Neuronal stem cell (in vitro differentiated cells): ENCODE data around the gene CDK17.
"Not testable (repeated sequence)": the region's sequence is repeated elsewhere in the genome, so short reads cannot be mapped to it uniquely, and the experiment has no call there.

ENCODE experiments used
- DNase-seq: peaks from one replicate; pipeline ENCODE4 v3.0.0-alpha.2; 2013; ENCODE audit warnings: low spot score
- H2AFZ ChIP-seq: one replicate; pipeline ENCODE4 v1.6.1; 2013; ENCODE audit warnings: mild to moderate bottlenecking, low read length, inconsistent platforms
- H2AK5ac ChIP-seq: 2 replicates; pipeline ENCODE4 v1.6.1; 2013; ENCODE audit warnings: low read depth, mild to moderate bottlenecking, inconsistent platforms, low read length, moderate library complexity, mixed read lengths
- H2BK120ac ChIP-seq: 2 replicates; pipeline ENCODE4 v1.6.1; 2013; ENCODE audit warnings: low read depth, mild to moderate bottlenecking, inconsistent platforms, low read length, moderate library complexity, mixed read lengths
- H2BK12ac ChIP-seq: one replicate; pipeline ENCODE4 v1.6.1; 2013; ENCODE audit warnings: low read length, inconsistent platforms
- H2BK15ac ChIP-seq: 2 replicates; pipeline ENCODE4 v1.6.1; 2013; ENCODE audit warnings: mild to moderate bottlenecking, low read length, inconsistent platforms, mixed read lengths
- H2BK5ac ChIP-seq: one replicate; pipeline ENCODE4 v1.6.1; 2013; ENCODE audit warnings: inconsistent platforms, mild to moderate bottlenecking, low read length, moderate library complexity
- H3K14ac ChIP-seq: one replicate; pipeline ENCODE4 v1.6.1; 2013; ENCODE audit warnings: low read length, inconsistent platforms
- H3K18ac ChIP-seq: 2 replicates; pipeline ENCODE4 v1.6.1; 2013; ENCODE audit warnings: low read length, inconsistent platforms
- H3K23ac ChIP-seq: 2 replicates; pipeline ENCODE4 v1.6.1; 2013; ENCODE audit warnings: low read depth, mild to moderate bottlenecking, mixed read lengths, low read length, inconsistent platforms; ENCODE audit not compliant: poor library complexity
- H3K27ac ChIP-seq: replicated peaks from 3 replicates; pipeline ENCODE4 v1.5.1; 2013; ENCODE audit warnings: low read length, inconsistent platforms
- H3K27me3 ChIP-seq, 3 experiments: 2 replicates each; pipeline ENCODE4 v1.6.1; 2013; ENCODE audit warnings: low read length in 3 of 3, mild to moderate bottlenecking in 2 of 3, inconsistent platforms in 1 of 3, low read depth in 1 of 3, mixed read lengths in 1 of 3, moderate library complexity in 1 of 3; ENCODE audit not compliant: control insufficient read depth in 3 of 3, insufficient read depth in 3 of 3
- H3K36me3 ChIP-seq, 2 donors: replicated peaks in 1 of 2; 2 replicates each; pipeline ENCODE4 v1.6.1; 2013; ENCODE audit warnings: low read length in 2 of 2; ENCODE audit not compliant: control insufficient read depth in 2 of 2, insufficient read depth in 2 of 2
- H3K4ac ChIP-seq: 2 replicates; pipeline ENCODE4 v1.6.1; 2013; ENCODE audit warnings: inconsistent platforms, mild to moderate bottlenecking, low read length, moderate library complexity
- H3K4me1 ChIP-seq, 2 donors: 1 replicate in 1 of 2; 2 replicates in 1 of 2; pipeline ENCODE4 v1.6.1; 2013; ENCODE audit warnings: low read length in 2 of 2, low read depth in 1 of 2; ENCODE audit not compliant: control insufficient read depth in 2 of 2, insufficient read depth in 1 of 2
- H3K4me2 ChIP-seq: one replicate; pipeline ENCODE4 v1.6.1; 2013; ENCODE audit warnings: mild to moderate bottlenecking, low read length, inconsistent platforms; ENCODE audit not compliant: insufficient read depth, poor library complexity, severe bottlenecking
- H3K4me3 ChIP-seq, 2 donors: 2 replicates each; pipeline ENCODE4 v1.5.1; 2013; ENCODE audit warnings: low read length in 2 of 2, mild to moderate bottlenecking in 2 of 2, inconsistent platforms in 1 of 2, moderate library complexity in 1 of 2
- H3K79me1 ChIP-seq: one replicate; pipeline ENCODE4 v1.6.1; 2013; ENCODE audit warnings: low read depth, mild to moderate bottlenecking, inconsistent platforms, low read length, moderate library complexity
- H3K9ac ChIP-seq: one replicate; pipeline ENCODE4 v1.6.1; 2013; ENCODE audit warnings: mild to moderate bottlenecking, low read depth, low read length, inconsistent platforms; ENCODE audit not compliant: poor library complexity
- H3K9me3 ChIP-seq, 2 donors: replicated peaks in 1 of 2; 2 replicates each; pipeline versions ENCODE3 to v1.6.1; 2013; ENCODE audit warnings: low read length in 2 of 2, mild to moderate bottlenecking in 2 of 2, inconsistent platforms in 1 of 2, low read depth in 1 of 2, mixed read lengths in 1 of 2, moderate library complexity in 1 of 2; ENCODE audit not compliant: control insufficient read depth in 2 of 2, insufficient read depth in 1 of 2
- H4K8ac ChIP-seq: one replicate; pipeline ENCODE4 v1.6.1; 2013; ENCODE audit warnings: low read depth, mild to moderate bottlenecking, inconsistent platforms, low read length, moderate library complexity
- H4K91ac ChIP-seq: one replicate; pipeline ENCODE4 v1.6.1; 2013; ENCODE audit warnings: low read length, low read depth, mild to moderate bottlenecking, inconsistent platforms; ENCODE audit not compliant: poor library complexity
- WGBS, 2 donors: extraction: QIAGEN DNeasy Blood & Tissue Kit; methylation state at CpG; one replicate each; pipeline ENCODE4 v1.1.7; 2013; ENCODE audit warnings: missing lambda C conversion rate in 2 of 2, mixed read lengths in 1 of 2; ENCODE audit not compliant: insufficient read length in 2 of 2, insufficient replicate concordance in 1 of 2; ENCODE audit errors: extremely low coverage in 2 of 2; 5-methylcytosine and 5-hydroxymethylcytosine counted together

CDK17 gene

DNA sequence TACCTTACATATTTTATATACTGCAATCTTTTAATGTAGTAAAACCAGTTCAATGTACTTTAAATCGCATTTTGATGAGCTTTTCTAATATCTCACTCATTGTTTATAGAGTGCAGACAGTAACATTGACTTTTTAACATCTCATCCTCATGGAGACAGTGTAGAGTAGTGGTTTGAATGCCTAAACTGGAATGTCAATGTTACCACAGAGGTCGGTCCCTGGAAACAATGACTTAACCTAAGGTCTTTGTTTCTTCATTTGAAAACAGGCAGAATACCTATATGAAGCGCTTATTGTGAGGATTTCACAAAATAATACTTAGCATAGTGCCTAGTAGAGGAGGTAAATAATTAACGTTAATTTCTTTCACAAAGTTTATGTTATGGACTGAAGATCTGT, 5.0 kb downstream of the CDK17 start:
- H3K4me3 ChIP-seq, result no peak overlapping the region
- no peaks in the 10 kb centered on the region for H3K36me3 ChIP-seq
- WGBS, 2 donors, result no CpG with 5 or more reads among the region's 4 CpGs
- H3K9me3 ChIP-seq, result no peaks in the 10 kb centered on the region
- H3K27me3 ChIP-seq, result no peaks in the 10 kb centered on the region
- H3K23ac ChIP-seq, result no peak overlapping the region
- no peak overlapping the region for H3K14ac ChIP-seq
- peaks cover 5% of the 10 kb centered on the region for H3K79me1 ChIP-seq
- H2AFZ ChIP-seq, result no peak overlapping the region
- H3K4ac ChIP-seq, result no peak overlapping the region
- no peak overlapping the region for H3K18ac ChIP-seq
- peaks cover 1 to 7% of the 10 kb centered on the region in 2 donors for H3K4me1 ChIP-seq
- no peak overlapping the region for H2BK12ac ChIP-seq
- no peak overlapping the region for H3K27ac ChIP-seq
- DNase-seq, result no peak
- no peak overlapping the region for H2AK5ac ChIP-seq
- no peak overlapping the region for H2BK15ac ChIP-seq
- H3K9ac ChIP-seq, result no peak overlapping the region
- no peak overlapping the region for H3K4me2 ChIP-seq
- H2BK120ac ChIP-seq, result no peak overlapping the region
- H4K91ac ChIP-seq, result no peak overlapping the region
- no peak overlapping the region for H2BK5ac ChIP-seq
- no peak overlapping the region for H4K8ac ChIP-seq

GRCh38 chr12:96393229-96393628, 7.0 kb downstream of the CDK17 start:
- H2BK120ac ChIP-seq, H2AFZ ChIP-seq, H3K27me3 ChIP-seq, H3K4me1 ChIP-seq, H3K9ac ChIP-seq, H3K36me3 ChIP-seq, DNase-seq, H3K79me1 ChIP-seq, H2BK5ac ChIP-seq, H3K9me3 ChIP-seq, H3K27ac ChIP-seq, H4K91ac ChIP-seq, H4K8ac ChIP-seq, H3K14ac ChIP-seq, H2BK15ac ChIP-seq, H3K18ac ChIP-seq, H3K4ac ChIP-seq, H2AK5ac ChIP-seq, H2BK12ac ChIP-seq, H3K23ac ChIP-seq, H3K4me3 ChIP-seq, H3K4me2 ChIP-seq: not testable (repeated sequence)
- no CpG with 5 or more reads among the region's 5 CpGs for WGBS, 2 donors

DNA sequence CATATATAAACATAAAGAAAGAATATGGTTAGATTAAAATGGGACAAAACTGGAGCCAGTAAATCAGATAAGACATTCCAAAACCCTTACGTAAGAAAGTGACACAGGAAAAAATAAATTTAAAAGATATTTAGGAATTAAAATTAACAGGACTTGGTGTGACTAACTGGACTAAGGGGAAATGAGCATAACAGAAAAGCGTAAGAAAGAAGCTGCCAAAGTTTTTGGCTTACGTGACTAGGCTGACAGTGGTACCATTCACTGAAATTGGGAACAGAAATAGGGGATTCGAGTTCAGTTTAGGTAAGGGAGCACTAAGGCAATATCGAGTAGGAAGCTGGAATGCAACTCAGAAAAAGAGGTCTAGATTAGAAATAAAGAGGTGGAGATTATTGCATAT, 7.8 kb downstream of the CDK17 start:
- Histone ChIP-seq H3K27ac (no peak overlapping the region), H3K9me3 (peaks cover 0 to 8% of the 10 kb centered on the region in 2 donors), H3K27me3 (no peaks in the 10 kb centered on the region), H3K18ac (no peak overlapping the region), H2AFZ (no peak overlapping the region), H2AK5ac (no peak overlapping the region), H3K4me3 (no peak overlapping the region), H3K79me1 (peaks cover 3% of the 10 kb centered on the region), H3K9ac (no peak overlapping the region), H2BK15ac (no peak overlapping the region), H4K8ac (no peak overlapping the region), H2BK12ac (no peak overlapping the region), H2BK120ac (no peak overlapping the region), H3K23ac (no peak overlapping the region), H2BK5ac (no peak overlapping the region), H3K4me2 (no peak overlapping the region), H4K91ac (no peak overlapping the region), H3K4me1 (peaks cover 1 to 5% of the 10 kb centered on the region in 2 donors), H3K36me3 (no peaks in the 10 kb centered on the region), H3K14ac (no peak overlapping the region), H3K4ac (no peak overlapping the region)
- no peak for DNase-seq
- no CpG with 5 or more reads among the region's 5 CpGs for WGBS, 2 donors

GRCh38 chr12:96387981-96388380, 12.3 kb downstream of the CDK17 start:
- H3K4me3 ChIP-seq, result no peak overlapping the region
- H4K8ac ChIP-seq, result no peak overlapping the region
- no peak overlapping the region for H2AK5ac ChIP-seq
- no peaks in the 10 kb centered on the region for H3K27me3 ChIP-seq
- H2BK15ac ChIP-seq, result no peak overlapping the region
- no peak overlapping the region for H3K14ac ChIP-seq
- DNase-seq, result no peak
- no peak overlapping the region for H3K4ac ChIP-seq
- H2AFZ ChIP-seq, result no peak overlapping the region
- no peak overlapping the region for H2BK12ac ChIP-seq
- H4K91ac ChIP-seq, result no peak overlapping the region
- H3K9ac ChIP-seq, result no peak overlapping the region
- peaks cover 5% of the 10 kb centered on the region for H3K79me1 ChIP-seq
- no peak overlapping the region for H3K23ac ChIP-seq
- no peaks in the 10 kb centered on the region for H3K4me1 ChIP-seq
- no peaks in the 10 kb centered on the region for H3K36me3 ChIP-seq
- H3K27ac ChIP-seq, result no peak overlapping the region
- H3K18ac ChIP-seq, result no peak overlapping the region
- peaks cover 0 to 16% of the 10 kb centered on the region in 2 donors for H3K9me3 ChIP-seq
- H2BK120ac ChIP-seq, result no peak overlapping the region
- no peak overlapping the region for H2BK5ac ChIP-seq
- WGBS, 2 donors, result no CpG with 5 or more reads among the region's 1 CpG
- no peak overlapping the region for H3K4me2 ChIP-seq
